HG02943 (cell line): ENCODE data around the gene ARHGAP9.

Experiments
- ATAC-seq: cut with Tn5 transposase; IDR thresholded peaks from one replicate; pipeline ENCODE4 v1.9.1; 2021; ENCODE audit warnings: mild to moderate bottlenecking, low read depth, moderate library complexity; ENCODE audit not compliant: unreplicated experiment

Gene ARHGAP9

DNA sequence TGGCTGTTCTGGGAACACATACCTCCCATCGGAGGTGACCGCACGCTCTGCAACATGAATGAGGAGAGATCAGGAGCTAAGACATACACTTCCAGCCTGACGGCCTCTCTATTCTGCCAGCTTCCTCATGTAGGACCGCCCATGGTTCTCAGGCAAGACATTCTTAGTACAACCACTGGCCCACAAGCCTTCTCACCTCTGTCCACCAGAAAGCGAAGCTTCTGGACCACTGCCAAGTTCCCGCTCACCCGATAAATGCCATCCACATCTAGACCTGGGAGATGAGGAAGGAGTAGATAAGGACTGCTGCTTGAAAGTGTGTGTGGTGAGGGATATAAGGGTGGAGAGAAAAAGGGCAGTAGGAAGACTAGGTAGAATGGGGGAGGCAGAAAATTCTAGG is 5.2 kb downstream of the ARHGAP9 start:
- no peak for ATAC-seq

DNA sequence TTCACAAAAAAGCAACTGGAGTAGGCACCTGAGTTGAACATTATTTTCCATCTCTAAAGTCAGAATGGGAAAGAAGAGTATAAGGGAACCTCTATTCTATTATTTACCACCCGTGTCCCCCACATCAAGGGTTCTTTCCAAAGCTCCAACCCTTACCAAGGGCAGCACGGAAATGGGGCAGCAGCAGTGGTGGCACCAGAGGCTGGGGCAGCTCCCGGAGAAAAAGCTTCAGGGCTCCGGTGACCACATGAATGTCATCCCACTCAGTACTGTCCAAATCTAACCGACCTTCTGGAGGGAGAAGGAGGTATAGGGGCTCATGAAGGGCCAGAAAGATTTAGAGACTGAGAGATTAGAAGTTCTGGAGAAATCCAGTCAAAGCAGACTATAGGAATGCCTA is 5.8 kb downstream of the ARHGAP9 start:
- no peak for ATAC-seq

DNA sequence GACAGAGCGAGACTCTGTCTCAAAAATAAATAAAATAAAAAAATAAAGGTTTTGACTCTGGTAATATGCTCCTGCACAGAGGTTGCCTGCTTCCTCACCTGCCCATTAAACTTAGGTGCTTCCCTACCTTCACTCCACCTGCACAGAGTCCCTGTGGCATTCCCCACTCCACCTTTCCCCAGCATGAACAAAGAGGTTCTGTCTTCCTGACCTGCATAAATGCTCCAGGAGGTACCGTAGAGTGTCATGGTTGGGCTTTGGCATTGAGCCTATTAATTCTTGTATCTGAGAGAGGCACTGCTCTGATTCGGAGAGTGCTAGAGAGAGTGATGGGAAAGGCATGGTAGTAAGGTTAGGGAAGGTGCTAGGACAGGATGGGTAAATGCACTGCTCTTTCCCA is 6.3 kb downstream of the ARHGAP9 start:
- no peak for ATAC-seq

DNA sequence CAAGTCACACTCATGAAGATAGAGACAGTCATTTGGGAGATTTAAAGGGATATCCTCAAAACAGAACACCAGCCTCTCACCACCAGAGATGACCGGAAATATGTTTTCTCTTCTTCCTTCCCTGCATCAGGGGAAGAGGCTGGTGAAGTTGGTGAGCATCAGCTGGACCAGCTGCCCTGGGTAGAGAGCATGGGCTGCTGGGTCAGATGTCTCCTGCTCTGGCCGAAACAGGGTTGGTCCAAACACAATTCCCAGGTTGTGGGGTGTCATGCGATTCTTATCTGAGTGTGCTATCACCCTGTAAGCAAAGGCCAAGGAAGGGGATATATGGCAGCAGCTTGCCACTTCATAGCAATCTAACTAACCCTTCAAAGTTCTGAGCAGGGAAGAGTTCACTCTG is 7.3 kb downstream of the ARHGAP9 start:
- no peak for ATAC-seq

DNA sequence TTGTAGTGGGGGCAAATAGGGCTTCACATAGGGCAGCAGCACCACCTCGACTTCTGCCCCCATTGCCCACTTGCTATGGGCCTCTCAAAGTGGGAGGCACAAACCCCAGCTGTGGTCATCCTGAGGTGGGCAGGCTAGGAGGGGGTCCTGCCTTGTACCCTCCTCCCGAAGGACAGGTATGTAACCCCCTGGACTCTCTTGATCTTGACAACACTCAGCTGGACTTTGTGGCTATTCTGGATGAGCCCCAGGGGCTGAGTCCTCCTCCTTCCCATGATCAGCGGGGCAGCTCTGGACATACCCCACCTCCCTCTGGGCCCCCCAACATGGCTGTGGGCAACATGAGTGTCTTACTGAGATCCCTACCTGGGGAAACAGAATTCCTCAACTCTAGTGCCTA is 8.0 kb downstream of the ARHGAP9 start:
- ATAC-seq = no peak

DNA sequence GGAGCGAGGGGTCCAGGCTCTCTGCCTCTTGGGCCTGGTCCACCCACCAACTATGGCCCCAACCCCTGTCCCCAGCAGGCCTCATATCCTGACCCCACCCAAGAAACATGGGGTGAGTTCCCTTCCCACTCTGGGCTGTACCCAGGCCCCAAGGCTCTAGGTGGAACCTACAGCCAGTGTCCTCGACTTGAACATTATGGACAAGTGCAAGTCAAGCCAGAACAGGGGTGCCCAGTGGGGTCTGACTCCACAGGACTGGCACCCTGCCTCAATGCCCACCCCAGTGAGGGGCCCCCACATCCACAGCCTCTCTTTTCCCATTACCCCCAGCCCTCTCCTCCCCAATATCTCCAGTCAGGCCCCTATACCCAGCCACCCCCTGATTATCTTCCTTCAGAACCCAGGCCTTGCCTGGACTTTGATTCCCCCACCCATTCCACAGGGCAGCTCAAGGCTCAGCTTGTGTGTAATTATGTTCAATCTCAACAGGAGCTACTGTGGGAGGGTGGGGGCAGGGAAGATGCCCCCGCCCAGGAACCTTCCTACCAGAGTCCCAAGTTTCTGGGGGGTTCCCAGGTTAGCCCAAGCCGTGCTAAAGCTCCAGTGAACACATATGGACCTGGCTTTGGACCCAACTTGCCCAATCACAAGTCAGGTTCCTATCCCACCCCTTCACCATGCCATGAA is 8.6 kb downstream of the ARHGAP9 start:
- ATAC-seq = no peak

DNA sequence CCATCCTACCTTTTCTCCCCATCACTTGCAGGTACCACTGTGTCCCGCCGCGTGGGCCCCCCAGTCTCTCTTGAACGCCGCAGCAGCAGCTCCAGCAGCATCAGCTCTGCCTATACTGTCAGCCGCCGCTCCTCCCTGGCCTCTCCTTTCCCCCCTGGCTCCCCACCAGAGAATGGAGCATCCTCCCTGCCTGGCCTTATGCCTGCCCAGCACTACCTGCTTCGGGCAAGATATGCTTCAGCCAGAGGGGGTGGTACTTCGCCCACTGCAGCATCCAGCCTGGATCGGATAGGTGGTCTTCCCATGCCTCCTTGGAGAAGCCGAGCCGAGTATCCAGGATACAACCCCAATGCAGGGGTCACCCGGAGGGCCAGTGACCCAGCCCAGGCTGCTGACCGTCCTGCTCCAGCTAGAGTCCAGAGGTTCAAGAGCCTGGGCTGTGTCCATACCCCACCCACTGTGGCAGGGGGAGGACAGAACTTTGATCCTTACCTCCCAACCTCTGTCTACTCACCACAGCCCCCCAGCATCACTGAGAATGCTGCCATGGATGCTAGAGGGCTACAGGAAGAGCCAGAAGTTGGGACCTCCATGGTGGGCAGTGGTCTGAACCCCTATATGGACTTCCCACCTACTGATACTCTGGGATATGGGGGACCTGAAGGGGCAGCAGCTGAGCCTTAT is 9.2 kb downstream of the ARHGAP9 start:
- ATAC-seq = no peak

DNA sequence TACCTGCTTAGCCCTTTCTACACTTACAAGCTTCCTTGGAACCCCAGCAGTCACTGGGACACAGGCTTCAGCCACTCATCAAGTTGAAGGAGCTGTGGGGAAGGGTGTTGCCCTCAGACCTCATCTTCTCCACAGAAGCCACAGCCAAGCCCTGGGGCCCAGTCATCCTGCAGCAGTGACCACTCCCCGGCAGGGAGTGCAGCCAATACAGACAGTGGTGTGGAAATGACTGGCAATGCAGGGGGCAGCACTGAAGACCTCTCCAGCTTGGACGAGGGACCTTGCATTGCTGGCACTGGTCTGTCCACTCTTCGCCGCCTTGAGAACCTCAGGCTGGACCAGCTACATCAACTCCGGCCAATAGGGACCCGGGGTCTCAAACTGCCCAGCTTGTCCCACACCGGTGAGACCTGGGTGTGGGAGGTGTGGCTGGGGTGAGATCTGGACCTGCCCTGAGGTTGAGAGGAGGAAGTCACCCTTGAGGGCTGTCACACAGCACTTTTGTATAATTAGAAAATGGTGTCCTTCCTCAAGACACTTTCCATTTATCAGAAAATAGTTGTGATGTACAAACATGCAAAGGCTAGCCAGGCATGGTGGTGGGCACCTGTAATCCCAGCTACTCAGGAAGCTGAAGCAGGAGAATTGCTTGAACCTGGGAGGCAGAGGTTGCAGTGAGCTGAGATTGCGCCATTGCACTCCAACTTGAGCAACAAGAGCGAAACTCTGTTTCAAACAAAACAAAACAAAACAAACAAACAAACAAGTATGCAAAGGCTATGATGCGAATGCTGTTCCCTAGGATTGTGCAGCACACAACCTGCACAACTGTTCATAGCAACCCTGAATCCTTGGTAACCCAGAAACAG is 10.1 kb downstream of the ARHGAP9 start:
- ATAC-seq = no peak

DNA sequence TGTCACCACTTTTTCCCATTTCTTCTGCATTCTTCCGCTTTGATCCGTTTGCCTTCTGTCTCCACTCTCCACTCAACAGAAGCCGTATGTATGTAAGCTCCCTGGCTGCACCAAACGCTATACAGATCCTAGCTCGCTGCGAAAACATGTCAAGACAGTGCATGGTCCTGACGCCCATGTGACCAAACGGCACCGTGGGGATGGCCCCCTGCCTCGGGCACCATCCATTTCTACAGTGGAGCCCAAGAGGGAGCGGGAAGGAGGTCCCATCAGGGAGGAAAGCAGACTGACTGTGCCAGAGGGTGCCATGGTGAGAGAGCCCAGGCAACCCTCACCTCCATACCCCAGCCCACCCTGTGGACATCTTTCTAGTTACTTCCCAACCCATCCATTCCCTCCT is 11.8 kb downstream of the ARHGAP9 start:
- ATAC-seq = no peak

DNA sequence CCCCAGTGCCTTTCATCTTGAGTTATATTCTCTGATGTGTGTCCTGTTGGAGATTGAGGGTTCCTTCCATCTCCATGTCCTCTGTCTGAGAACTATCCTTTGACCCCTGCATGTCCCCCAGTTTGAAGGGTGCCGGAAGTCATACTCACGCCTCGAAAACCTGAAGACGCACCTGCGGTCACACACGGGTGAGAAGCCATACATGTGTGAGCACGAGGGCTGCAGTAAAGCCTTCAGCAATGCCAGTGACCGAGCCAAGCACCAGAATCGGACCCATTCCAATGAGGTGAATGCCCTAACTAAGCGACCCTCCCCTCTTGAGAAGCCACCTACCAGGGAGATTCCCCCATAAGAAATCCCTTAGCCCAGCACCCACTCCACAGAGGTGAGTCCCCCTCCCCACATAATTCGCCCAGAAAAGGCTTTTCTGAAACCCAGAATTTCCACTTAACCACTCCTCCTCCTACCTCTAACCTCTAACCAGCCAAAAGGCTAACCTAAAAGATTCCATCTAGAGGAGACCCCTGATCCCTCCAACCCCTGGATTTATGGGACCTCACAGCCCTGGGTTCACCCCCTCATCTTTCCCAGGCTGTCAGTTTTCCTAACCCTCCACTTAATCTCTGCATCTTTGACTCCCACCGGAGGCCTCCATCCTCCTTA is 12.3 kb downstream of the ARHGAP9 start:
- ATAC-seq = no peak

DNA sequence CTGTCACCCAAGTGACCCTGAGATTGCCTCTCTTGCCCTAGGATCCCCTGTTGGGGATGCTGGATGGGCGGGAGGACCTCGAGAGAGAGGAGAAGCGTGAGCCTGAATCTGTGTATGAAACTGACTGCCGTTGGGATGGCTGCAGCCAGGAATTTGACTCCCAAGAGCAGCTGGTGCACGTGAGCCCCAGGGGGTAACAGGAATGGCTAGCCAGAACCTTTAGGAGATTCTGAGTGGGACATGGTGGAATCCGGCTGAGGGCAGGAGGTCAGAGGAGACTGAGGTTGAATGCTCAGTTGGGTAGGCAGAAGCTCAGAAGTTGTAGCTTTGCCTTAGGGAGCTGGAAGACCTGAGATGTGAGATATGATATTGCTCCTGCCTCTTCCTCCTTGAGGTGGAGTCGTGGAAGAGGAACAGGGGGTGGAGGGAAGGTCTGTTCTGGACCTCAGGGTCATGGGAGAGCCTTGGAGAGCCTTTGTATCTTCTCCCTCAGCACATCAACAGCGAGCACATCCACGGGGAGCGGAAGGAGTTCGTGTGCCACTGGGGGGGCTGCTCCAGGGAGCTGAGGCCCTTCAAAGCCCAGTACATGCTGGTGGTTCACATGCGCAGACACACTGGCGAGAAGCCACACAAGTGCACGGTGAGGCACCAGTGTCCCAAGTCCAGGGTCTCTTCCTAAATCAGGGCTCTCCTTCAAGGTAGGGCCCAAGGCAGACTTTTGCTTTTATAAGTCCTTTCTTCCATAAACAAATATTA is 13.7 kb downstream of the ARHGAP9 start:
- ATAC-seq = no peak

DNA sequence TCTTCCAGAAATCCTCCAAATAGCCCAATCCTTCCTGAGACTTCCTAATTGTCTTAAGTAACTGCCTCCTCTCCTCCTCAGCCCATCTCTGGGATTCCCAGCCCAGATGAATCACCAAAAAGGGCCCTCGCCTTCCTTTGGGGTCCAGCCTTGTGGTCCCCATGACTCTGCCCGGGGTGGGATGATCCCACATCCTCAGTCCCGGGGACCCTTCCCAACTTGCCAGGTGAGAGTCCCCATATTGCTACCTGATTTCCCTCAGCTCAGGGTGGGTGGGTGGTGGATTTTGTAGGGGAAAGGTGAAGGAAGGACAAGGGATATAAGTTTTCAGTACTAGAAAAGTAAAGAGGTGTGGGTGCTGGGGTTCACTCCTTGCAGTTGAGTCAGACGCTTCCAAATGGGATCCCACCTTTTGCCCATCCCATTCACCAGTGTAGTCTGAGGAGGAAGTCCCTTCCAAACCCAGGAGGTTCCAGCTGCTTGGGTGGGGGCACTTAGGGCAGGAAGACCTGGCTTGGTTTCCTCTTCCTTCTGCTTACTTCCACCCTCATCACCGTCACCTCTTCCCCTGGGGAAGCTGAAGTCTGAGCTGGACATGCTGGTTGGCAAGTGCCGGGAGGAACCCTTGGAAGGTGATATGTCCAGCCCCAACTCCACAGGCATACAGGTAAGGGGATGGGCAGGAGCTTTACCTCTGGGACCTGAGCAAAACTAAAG is 14.5 kb downstream of the ARHGAP9 start:
- no peak for ATAC-seq

DNA sequence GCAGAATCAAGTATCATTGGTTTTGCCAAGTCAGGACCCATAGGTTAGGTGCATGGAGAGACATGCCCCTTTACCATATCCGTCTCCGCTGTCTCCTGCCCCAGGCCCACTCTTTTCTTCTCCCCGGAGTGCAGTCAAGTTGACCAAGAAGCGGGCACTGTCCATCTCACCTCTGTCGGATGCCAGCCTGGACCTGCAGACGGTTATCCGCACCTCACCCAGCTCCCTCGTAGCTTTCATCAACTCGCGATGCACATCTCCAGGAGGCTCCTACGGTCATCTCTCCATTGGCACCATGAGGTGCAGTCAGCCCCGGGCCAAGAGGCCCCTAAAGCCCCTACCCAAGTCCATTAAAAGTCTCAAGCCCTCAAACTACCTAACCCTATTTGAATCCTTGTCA is 15.1 kb downstream of the ARHGAP9 start:
- ATAC-seq = no peak

DNA sequence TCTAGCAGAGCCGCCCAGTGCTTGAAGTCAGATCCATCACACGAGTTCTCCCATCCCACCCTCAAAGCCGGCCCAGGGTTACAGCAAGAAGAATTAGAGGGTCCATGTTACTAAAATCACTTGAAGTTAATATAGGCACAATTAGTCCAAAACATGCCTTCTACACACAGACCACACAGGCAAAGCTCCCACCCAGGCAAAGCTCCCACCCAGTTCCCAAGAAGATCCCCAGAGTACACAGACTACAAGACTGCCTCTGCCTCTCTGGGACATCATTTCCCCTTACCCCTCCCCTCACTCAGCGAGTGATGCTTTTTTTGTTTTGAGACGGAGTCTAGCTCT is 16.8 kb downstream of the ARHGAP9 start:
- ATAC-seq = no peak

DNA sequence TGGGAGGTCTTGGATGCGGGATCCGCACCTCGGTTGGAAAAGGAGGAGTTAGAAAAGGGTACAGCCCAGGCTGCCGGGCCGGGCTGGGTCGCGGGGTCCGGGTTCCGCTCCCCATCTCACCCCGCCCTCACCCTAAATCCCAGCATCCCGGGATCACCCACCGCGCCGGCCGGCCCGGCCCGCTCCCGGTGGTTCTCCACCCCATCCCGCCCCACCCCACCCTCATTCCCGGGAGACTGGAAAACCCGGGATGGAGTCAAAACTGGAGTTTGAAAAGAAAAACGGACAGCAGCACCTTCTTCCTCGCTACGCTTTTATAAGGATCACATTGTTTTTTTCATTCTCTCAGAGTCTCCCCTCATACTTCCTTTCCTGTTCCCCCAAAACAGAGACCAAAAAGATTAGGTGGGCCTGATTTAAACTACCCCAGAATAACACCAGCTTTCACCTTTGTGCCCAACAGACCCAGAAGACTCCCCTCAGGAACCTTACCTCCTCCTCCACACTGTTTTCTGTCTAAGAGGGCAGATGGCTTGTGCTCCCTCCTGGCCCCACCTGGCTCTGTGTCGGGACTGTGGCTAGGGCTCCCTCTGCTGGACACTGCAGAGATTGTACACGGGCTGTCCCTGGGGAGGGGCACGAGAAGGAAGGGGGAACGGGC is 17.3 kb downstream of the ARHGAP9 start:
- ATAC-seq = peak; percentile 44

DNA sequence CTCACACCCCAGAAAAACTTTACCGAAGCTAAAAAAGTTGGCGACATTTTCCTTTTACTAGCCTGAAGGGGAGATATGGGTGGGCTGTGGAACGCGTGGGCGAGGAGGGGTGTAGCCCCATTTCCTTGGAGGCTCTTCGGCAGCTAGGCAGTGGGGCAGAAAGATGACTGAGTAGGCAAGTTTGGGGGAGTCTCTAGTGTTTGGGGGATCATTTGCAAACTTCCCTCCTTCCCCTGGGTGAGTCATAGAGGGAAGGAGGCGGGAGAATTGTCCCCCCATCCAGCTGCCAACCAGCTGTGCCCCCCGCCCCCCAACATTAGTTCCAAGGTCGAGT is 17.8 kb downstream of the ARHGAP9 start:
- no peak for ATAC-seq

DNA sequence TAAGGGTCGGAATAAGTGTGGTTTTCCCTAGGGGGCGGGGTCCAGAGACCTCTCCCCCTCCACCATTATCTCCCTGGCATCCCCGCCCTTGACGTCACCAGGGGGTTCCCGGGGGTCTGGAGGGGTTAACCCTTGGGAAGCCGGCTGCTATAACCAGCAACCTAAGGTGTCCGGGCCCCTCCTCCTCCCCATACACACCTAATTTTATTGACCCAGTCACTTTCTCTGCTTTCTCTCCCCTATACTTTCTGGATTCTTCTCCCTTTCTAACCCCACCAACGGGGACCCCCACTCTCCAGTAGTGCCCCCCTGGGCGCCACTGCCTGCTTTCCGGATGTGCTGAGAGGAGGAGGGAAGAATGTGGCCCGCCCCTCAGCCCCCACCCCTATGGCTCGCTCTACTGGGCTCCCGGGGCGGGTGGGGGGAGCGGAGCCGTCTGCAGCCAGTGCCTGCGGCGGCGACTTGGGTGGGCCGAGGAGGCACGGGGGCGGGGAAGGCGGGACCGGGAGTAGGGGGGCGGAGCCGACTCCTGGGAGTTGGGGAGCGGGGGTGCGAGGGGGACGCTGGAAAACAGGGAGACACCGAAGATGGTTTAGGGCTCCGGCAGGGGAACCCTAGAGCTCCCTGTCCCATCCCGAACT is 18.3 kb downstream of the ARHGAP9 start:
- no peak for ATAC-seq

DNA sequence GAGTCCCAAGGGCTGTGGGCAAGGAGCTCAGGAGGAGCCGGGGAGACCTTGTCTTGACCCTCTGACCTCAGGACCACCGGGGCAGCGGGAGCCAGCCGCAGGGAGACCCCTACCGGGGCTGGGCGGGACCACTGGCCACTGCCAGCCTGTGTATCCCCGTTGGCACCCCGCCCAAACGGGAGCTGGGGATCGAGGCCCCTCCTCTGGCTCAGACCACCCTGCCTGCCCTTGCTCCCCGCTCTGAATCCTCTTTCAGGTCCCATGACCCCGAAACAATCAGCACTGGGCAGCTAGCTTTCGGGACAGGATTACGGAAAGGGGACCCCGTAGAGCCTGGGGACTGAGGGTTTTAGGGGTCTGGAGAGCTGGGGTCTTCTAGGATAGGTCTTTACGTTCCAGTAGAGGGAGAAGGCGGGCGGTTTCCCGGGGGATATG is 18.8 kb downstream of the ARHGAP9 start:
- ATAC-seq = no peak

DNA sequence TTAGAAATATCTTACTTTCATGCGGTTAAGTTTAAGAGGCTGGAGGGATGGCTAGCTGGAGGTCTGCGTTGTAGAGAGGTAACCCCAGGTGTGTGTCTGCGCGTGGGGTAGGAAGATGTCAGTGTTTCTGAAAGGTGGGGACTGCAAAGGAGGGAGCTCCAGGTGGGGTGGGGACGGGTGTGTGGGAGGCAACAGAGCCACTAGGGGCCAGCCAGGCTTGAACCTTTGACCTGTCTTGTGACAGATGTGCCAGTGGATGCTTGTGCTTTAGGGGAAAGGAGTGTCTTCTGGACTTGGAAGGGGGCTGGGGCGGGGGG is 19.2 kb downstream of the ARHGAP9 start:
- no peak for ATAC-seq
